Measurements from ENCODE around the gene FKTN. TPM values are rescaled to one million over a fixed set of nuclear protein-coding genes. Genes with fewer than 3 reads are reported as not detected.

FKTN gene
- total RNA-seq, 2 donors from 2014 or later = 6.6 to 8.3 TPM

- intact Hi-C loops (cut with DNase I) = no loop called here
- Histone ChIP-seq H3K27ac (no peak overlapping the region), H3K4me3 (no peak overlapping the region), H3K4me1 (peaks cover 13% of the 10 kb centered on the region), H3K9me3 (no peaks in the 10 kb centered on the region), H3K27me3 (no peaks in the 10 kb centered on the region), H3K36me3 (replicated peaks in 1 of 2; ENCODE audit: insufficient read depth in 1 of 2, low read depth in 2 of 2) (no peaks in the 10 kb centered on the region)
- no peak for ATAC-seq
- TF ChIP-seq CTCF (IDR thresholded peaks at IDR 0.05) = no peak
- no peak for TF ChIP-seq POLR2A (IDR thresholded peaks at IDR 0.05)
- DNase-seq = peak in 1 of 4 donors; percentile 11
- 30 to 34% methylated on average over 8 of the region's 8 CpGs for WGBS, 2 donors
These were observed 121.5 kb downstream of the FKTN start for GRCh38 chr9:105679257-105680022.

- WGBS, 2 donors = 93 to 100% methylated on average over 2 of the region's 2 CpGs
- Histone ChIP-seq H3K36me3 (replicated peaks in 1 of 2; ENCODE audit: insufficient read depth in 1 of 2, low read depth in 2 of 2) (no peaks in the 10 kb centered on the region), H3K27me3 (no peaks in the 10 kb centered on the region), H3K4me3 (no peak overlapping the region), H3K9me3 (no peaks in the 10 kb centered on the region), H3K4me1 (peaks cover 13% of the 10 kb centered on the region), H3K27ac (no peak overlapping the region)
- DNase-seq = no peak
- no peak for ATAC-seq
- intact Hi-C loops (cut with DNase I) = no loop called here
- TF ChIP-seq CTCF (IDR thresholded peaks at IDR 0.05) = no peak
- TF ChIP-seq POLR2A (IDR thresholded peaks at IDR 0.05) = no peak
These were observed 123.4 kb downstream of the FKTN start for GRCh38 chr9:105681313-105681712.

GRCh38 chr9:105681724-105682123 lies 123.8 kb downstream of the FKTN start:
- WGBS, 2 donors = 93 to 100% methylated on average over 1 of the region's 1 CpG
- DNase-seq (no peak), ATAC-seq (no peak)
- intact Hi-C loops (cut with DNase I) = no loop called here
- Histone ChIP-seq H3K9me3 (no peaks in the 10 kb centered on the region), H3K4me3 (no peak overlapping the region), H3K36me3 (replicated peaks in 1 of 2; ENCODE audit: insufficient read depth in 1 of 2, low read depth in 2 of 2) (no peaks in the 10 kb centered on the region), H3K4me1 (peaks cover 13% of the 10 kb centered on the region), H3K27me3 (no peaks in the 10 kb centered on the region), H3K27ac (no peak overlapping the region)
- no peak for TF ChIP-seq CTCF (IDR thresholded peaks at IDR 0.05)
- TF ChIP-seq POLR2A (IDR thresholded peaks at IDR 0.05) = no peak

DNA sequence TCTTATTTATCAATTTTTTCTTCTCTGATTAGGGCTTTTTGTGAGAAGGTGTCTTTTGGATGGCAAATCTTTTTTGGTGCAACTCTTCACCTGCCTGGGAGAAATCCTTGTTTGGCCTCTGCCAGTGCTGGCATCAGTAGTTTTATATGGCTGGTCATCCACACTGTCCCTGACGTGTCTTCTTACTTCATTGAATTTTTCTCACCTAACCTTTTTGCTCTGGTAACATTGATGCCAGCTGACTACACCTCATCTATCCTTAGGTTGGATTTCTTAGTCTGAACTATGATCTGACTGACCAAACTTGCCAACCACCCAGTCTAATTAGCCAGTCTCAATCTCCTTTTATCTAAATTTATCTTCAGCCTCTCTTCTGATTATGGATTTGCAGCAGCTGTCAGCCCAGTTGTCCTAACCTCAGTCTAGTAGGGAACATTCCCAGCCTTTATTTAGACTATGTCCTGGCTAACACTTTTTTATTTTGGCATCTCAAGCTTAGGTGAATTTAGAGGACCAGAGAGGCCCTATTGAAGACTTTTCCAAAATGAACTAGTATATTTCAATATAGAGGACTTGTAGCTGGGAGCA lies 125.9 kb downstream of the FKTN start:
- Histone ChIP-seq H3K9me3 (no peaks in the 10 kb centered on the region), H3K36me3 (replicated peaks in 1 of 2; ENCODE audit: insufficient read depth in 1 of 2, low read depth in 2 of 2) (no peaks in the 10 kb centered on the region), H3K4me1 (peaks cover 11% of the 10 kb centered on the region), H3K27ac (no peak overlapping the region), H3K27me3 (no peaks in the 10 kb centered on the region), H3K4me3 (no peak overlapping the region)
- WGBS, 2 donors = 55 to 58% methylated on average over 1 of the region's 1 CpG
- TF ChIP-seq CTCF (IDR thresholded peaks at IDR 0.05) = no peak
- intact Hi-C loops (cut with DNase I) = no loop called here
- ATAC-seq (no peak), DNase-seq (no peak)

DNA sequence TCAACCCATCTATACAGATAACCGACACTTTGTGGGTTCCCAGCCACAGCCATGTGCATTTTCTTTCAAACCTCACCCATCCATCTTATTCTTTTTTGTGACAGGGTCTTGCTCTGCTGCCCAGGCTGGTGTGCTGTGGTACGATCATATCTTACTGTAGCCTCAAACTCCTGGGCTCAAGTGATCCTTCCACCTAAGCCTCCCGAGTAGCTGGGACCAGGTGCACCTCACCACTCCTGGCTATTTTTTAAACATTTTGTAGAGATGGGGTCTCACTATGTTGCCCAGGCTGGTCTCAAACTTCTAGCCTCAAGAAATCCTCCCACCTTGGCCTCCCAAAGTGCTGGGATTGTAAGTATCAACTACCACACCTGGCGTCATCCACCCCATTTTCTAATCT lies 129.0 kb downstream of the FKTN start:
- ATAC-seq = no peak
- TF ChIP-seq CTCF (IDR thresholded peaks at IDR 0.05) (no peak), POLR2A (IDR thresholded peaks at IDR 0.05) (no peak)
- H3K4me1 ChIP-seq = no peaks in the 10 kb centered on the region
- DNase-seq = no peak
- H3K9me3 ChIP-seq = no peaks in the 10 kb centered on the region
- WGBS, 2 donors = 80 to 85% methylated on average over 4 of the region's 4 CpGs
- intact Hi-C loops (cut with DNase I) = no loop called here
- peaks cover 0 to 7% of the 10 kb centered on the region in 2 donors for H3K27me3 ChIP-seq
- no peak overlapping the region for H3K4me3 ChIP-seq
- no peaks in the 10 kb centered on the region for H3K36me3 ChIP-seq (replicated peaks in 1 of 2; ENCODE audit: insufficient read depth in 1 of 2, low read depth in 2 of 2)
- no peak overlapping the region for H3K27ac ChIP-seq

All from body of pancreas (tissue), 4 donors.